OCI-LY7 (cell line): Measurements from ENCODE around the gene GATA1. TPM values are rescaled to one million over a fixed set of nuclear protein-coding genes. Genes with fewer than 3 reads are reported as not detected.

ENCODE experiments used
- BruUV-seq: library from RNA; stranded (reverse); fragments of 400-500 nt; replicated peaks from 2 replicates; lab custom pipeline; 2021; lab: Mats Ljungman, UMichigan
- CTCF ChIA-PET: fragments of 300-600 bp; sonication (Branson Sonifier 250); formaldehyde crosslinking; loops from one replicate; lab custom pipeline; 2022; ENCODE audit warnings: antibody characterized with exemption; ENCODE audit not compliant: unreplicated experiment; lab: Charles Lee
- POLR2A ChIA-PET: fragments of 300-600 bp; sonication (Branson Sonifier 250); formaldehyde crosslinking; loops from one replicate; lab custom pipeline; 2022; ENCODE audit warnings: antibody characterized with exemption; lab: Charles Lee
- DNase-seq: peaks from one replicate; pipeline ENCODE4 v3.0.0-alpha.2; 2015; ENCODE audit warnings: low spot score
- H2AFZ ChIP-seq: fragments of 200-600 bp; sonication (generic), shearing (Covaris generic); 2 replicates; pipeline ENCODE4 v1.6.1; 2014; ENCODE audit warnings: mild to moderate bottlenecking, antibody characterized with exemption, low read length, moderate library complexity
- H3K27ac ChIP-seq: fragments of 200-600 bp; sonication (generic); 2 replicates; pipeline ENCODE4 v1.5.1; 2014; ENCODE audit warnings: mixed run types, low read depth, mild to moderate bottlenecking, moderate library complexity, low read length, inconsistent platforms; ENCODE audit not compliant: poor library complexity, severe bottlenecking
- H3K36me3 ChIP-seq: fragments of 200-600 bp; sonication (generic); 2 replicates; pipeline ENCODE4 v1.6.1; 2014; ENCODE audit warnings: mild to moderate bottlenecking, antibody characterized with exemption, low read length, moderate library complexity, mixed read lengths; ENCODE audit not compliant: insufficient read depth
- H3K4me1 ChIP-seq: fragments of 200-600 bp; sonication (generic); 2 replicates; pipeline ENCODE4 v1.5.1; 2014; ENCODE audit warnings: mild to moderate bottlenecking, low read length; ENCODE audit not compliant: insufficient read depth, poor library complexity, severe bottlenecking
- H3K4me2 ChIP-seq: fragments of 200-600 bp; sonication (generic); 2 replicates; pipeline ENCODE4 v1.6.1; 2014; ENCODE audit warnings: mild to moderate bottlenecking, low read length
- H3K4me3 ChIP-seq: fragments of 200-600 bp; sonication (generic); 2 replicates; pipeline ENCODE4 v1.5.1; 2014; ENCODE audit warnings: mild to moderate bottlenecking, low read depth, low read length; ENCODE audit not compliant: poor library complexity, severe bottlenecking
- H3K79me2 ChIP-seq: fragments of 200-600 bp; sonication (generic); 2 replicates; pipeline ENCODE4 v1.6.1; 2016; ENCODE audit warnings: low read depth, mild to moderate bottlenecking, low read length, moderate library complexity, mixed read lengths; ENCODE audit not compliant: insufficient read depth
- H3K9me2 ChIP-seq: fragments of 200-600 bp; sonication (generic); 2 replicates; pipeline ENCODE4 v1.6.1; 2016; ENCODE audit warnings: mild to moderate bottlenecking, low read length, mixed read lengths; ENCODE audit not compliant: insufficient read depth
- H3K9me3 ChIP-seq: fragments of 200-600 bp; sonication (generic); 2 replicates; pipeline ENCODE4 v1.6.1; 2014; ENCODE audit warnings: mild to moderate bottlenecking, mixed run types, low read length, mixed read lengths
- H4K20me1 ChIP-seq: fragments of 200-600 bp; sonication (generic); 2 replicates; pipeline ENCODE4 v1.6.1; 2014; ENCODE audit warnings: mild to moderate bottlenecking, antibody characterized with exemption, low read length, moderate library complexity, mixed read lengths; ENCODE audit not compliant: insufficient read depth
- CTCF ChIP-seq: fragments of 200-600 bp; sonication (generic); conservative IDR thresholded peaks from 2 replicates; pipeline ENCODE4 v1.5.1; 2014; ENCODE audit warnings: mild to moderate bottlenecking, antibody characterized with exemption, low read length, moderate library complexity, mixed read lengths
- EZH2phosphoT487 ChIP-seq: fragments of 200-600 bp; sonication (generic); IDR thresholded peaks from 2 replicates; pipeline ENCODE4 v1.6.1; 2018; ENCODE audit warnings: low read depth, borderline replicate concordance, mild to moderate bottlenecking, mixed run types, antibody characterized with exemption, low read length, moderate library complexity, mixed read lengths
- intact Hi-C: fragments of 100-400 bp; cut with micrococcal nuclease; formaldehyde crosslinking; loops from one replicate; pipeline ENCODE4 v1.10.0; 2022; ENCODE audit not compliant: unreplicated experiment
- total RNA-seq, 2 experiments: library from RNA; depleted of rRNA in 1 of 2; stranded (reverse); fragments of >200 nt in 1 of 2; shearing (Covaris generic) in 1 of 2; gene quantifications; 2 replicates each; pipeline ENCODE4 v1.2.3, GENCODE V29; 2014 to 2022

Gene GATA1
- total RNA-seq, 2 experiments from 2014 or later, result not detected

- H3K36me3 ChIP-seq, result no peaks in the 10 kb centered on the region
- no peak overlapping the region for H3K4me3 ChIP-seq
- no peaks in the 10 kb centered on the region for H3K9me3 ChIP-seq
- H3K4me1 ChIP-seq, result no peaks in the 10 kb centered on the region
- H2AFZ ChIP-seq, result no peak overlapping the region
- no peaks in the 10 kb centered on the region for H3K79me2 ChIP-seq
- intact Hi-C loops, result no loop called here
- BruUV-seq, result no TSS peak
- TF ChIP-seq EZH2phosphoT487 (no peak), CTCF (no peak)
- CTCF ChIA-PET, result no interaction called here
- H4K20me1 ChIP-seq, result no peaks in the 10 kb centered on the region
- no peak for DNase-seq
- no peaks in the 10 kb centered on the region for H3K9me2 ChIP-seq
- POLR2A ChIA-PET, result interaction anchor here (0.6 kb wide), 1 partner anchor 19 kb away, joined by 3 read pairs; no protein-coding TSS in a partner anchor
- no peak overlapping the region for H3K4me2 ChIP-seq
- no peak overlapping the region for H3K27ac ChIP-seq
Observed at GRCh38 chrX:48831136-48831908, 44.9 kb downstream of the GATA1 start.

- POLR2A ChIA-PET, result no interaction called here
Observed at GRCh38 chrX:48831909-48832291, 45.5 kb downstream of the GATA1 start.

More at GRCh38 chrX:48831909-48832291, 45.5 kb downstream of the GATA1 start:
- H3K9me3 ChIP-seq, result no peaks in the 10 kb centered on the region
- H3K27ac ChIP-seq, result no peak overlapping the region
- H2AFZ ChIP-seq, result no peak overlapping the region
- H3K36me3 ChIP-seq, result no peaks in the 10 kb centered on the region
- TF ChIP-seq EZH2phosphoT487 (no peak), CTCF (no peak)
- no TSS peak for BruUV-seq
- no peaks in the 10 kb centered on the region for H4K20me1 ChIP-seq
- no peak overlapping the region for H3K4me2 ChIP-seq
- H3K4me1 ChIP-seq, result no peaks in the 10 kb centered on the region
- CTCF ChIA-PET, result no interaction called here
- intact Hi-C loops, result no loop called here
- H3K9me2 ChIP-seq, result no peaks in the 10 kb centered on the region
- no peak overlapping the region for H3K4me3 ChIP-seq
- no peak for DNase-seq
- H3K79me2 ChIP-seq, result no peaks in the 10 kb centered on the region
